ENCODE data around the gene OTOGL.

GRCh38 chr12:80401191-80401590, 301.9 kb downstream of the OTOGL start:
- TF ChIP-seq SMC3 (conservative IDR thresholded peaks at IDR 0.05; ENCODE audit: poor library complexity) (no peak), CTCF (IDR thresholded peaks at IDR 0.05; ENCODE audit: poor library complexity, severe bottlenecking) (no peak)

Measured in neural cell (in vitro differentiated cells).